Esophagus muscularis mucosa (tissue), 4 donors: ENCODE results near the gene RNASET2. TPM values are rescaled to one million over a fixed set of nuclear protein-coding genes. Genes with fewer than 3 reads are reported as not detected.

Experiments
- DNase-seq: peaks from one replicate; pipeline ENCODE4 v3.0.0-alpha.2; 2017; ENCODE audit errors: extremely low spot score
- H3K27ac ChIP-seq, 4 donors: fragments of 200-600 bp; sonication (generic); replicated peaks in 1 of 4; 1 replicate in 3 of 4; 2 replicates in 1 of 4; pipeline ENCODE4 v1.5.1; 2016 to 2019; ENCODE audit warnings: mild to moderate bottlenecking in 1 of 4
- H3K27me3 ChIP-seq, 4 donors: fragments of 200-600 bp; sonication (generic); one replicate each; pipeline versions ENCODE4 v1.5.1 to v1.6.0; 2016 to 2019
- H3K36me3 ChIP-seq, 4 donors: fragments of 200-600 bp; sonication (generic); one replicate each; pipeline ENCODE4 v1.5.1; 2016 to 2019
- H3K4me1 ChIP-seq, 4 donors: fragments of 200-600 bp; sonication (generic); one replicate each; pipeline ENCODE4 v1.5.1; 2016 to 2019
- H3K4me3 ChIP-seq, 4 donors: fragments of 200-600 bp; sonication (generic); 1 replicate in 2 of 4; 2 replicates in 2 of 4; pipeline ENCODE4 v1.5.1; 2016 to 2019; ENCODE audit warnings: mild to moderate bottlenecking in 4 of 4, moderate library complexity in 1 of 4
- H3K9me3 ChIP-seq, 4 donors: fragments of 200-600 bp; sonication (generic); 1 replicate in 3 of 4; 2 replicates in 1 of 4; pipeline ENCODE4 v1.5.1; 2016 to 2019
- EP300 ChIP-seq: sonication (generic); formaldehyde crosslinking; IDR thresholded peaks from one replicate; pipeline ENCODE4 v1.6.1; 2017; ENCODE audit warnings: antibody characterized with exemption
- POLR2A ChIP-seq: fragments of 450-650 bp; IDR thresholded peaks from one replicate; pipeline ENCODE4 v1.6.1; 2017; ENCODE audit warnings: antibody characterized with exemption, moderate library complexity, mild to moderate bottlenecking, low read depth
- POLR2AphosphoS5 ChIP-seq, 2 donors: sonication (generic); formaldehyde crosslinking; IDR thresholded peaks; one replicate each; pipeline ENCODE4 v1.6.1; 2017; ENCODE audit warnings: antibody characterized with exemption in 2 of 2
- WGBS: methylation state at CpG from one replicate; pipeline ENCODE4 v1.1.5; 2018; 5-methylcytosine and 5-hydroxymethylcytosine counted together
- intact Hi-C: fragments of 100-400 bp; cut with DNase I; formaldehyde crosslinking; loops from one replicate; pipeline ENCODE4 v1.15.1; 2023
- total RNA-seq, 4 donors: library from RNA; depleted of rRNA; stranded (reverse); fragments of >200 nt; gene quantifications; one replicate each; pipeline versions ENCODE4 v1.1.0 to v1.2.1, GENCODE V29; 2016
- TF ChIP-seq, protein P1 (sequence below), 3 experiments: fragments of 200-600 bp in 2 of 3; fragments of 450-650 bp in 1 of 3; sonication (generic) in 2 of 3; IDR thresholded peaks; one replicate each; pipeline ENCODE4 v1.5.1; 2017 to 2019; ENCODE audit warnings: antibody characterized with exemption in 3 of 3, mild to moderate bottlenecking in 2 of 3, moderate library complexity in 1 of 3

The RNASET2 gene
- total RNA-seq, 4 donors from 2014 or later, result 24.1 to 54.5 (median 30.4) TPM

DNA sequence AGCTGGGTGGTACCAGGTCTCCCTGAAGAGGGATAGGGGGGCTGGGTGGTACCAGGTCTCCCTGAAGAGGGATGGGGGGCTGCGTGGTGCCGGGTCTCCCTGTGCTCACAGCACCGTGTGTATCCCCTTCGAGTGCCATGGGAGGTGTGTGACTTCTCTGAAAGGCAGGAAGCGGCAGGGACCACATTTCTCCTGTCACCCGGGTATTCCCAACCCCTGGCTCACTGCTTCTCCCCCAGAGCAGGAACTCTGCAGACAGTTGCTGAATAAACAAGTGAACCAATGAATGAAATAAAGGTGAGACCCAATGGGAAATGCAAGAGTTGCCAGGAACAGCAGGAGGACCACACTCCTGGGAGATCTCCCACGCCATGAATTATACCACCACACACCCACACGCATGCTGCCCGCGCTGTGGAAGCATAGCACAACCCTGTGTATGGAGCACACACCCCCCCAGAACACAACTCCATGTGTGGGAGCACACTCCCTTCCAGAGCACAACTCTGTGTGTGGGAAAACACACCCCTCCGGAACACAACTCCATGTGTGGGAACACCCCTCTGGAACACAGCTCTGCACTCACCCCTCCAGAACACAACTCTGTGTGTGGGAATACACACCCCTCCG is 50.7 kb downstream of the RNASET2 start:
- Histone ChIP-seq H3K27me3 (peaks cover 0 to 3% (median 0%) of the 10 kb centered on the region in 4 donors), H3K4me1 (peaks cover 0 to 8% (median 3%) of the 10 kb centered on the region in 4 donors), H3K36me3 (no peaks in the 10 kb centered on the region), H3K27ac (no peak overlapping the region), H3K4me3 (no peak overlapping the region), H3K9me3 (no peaks in the 10 kb centered on the region)
- intact Hi-C loops, result no loop called here
- DNase-seq, result peak; percentile 74
- TF ChIP-seq, protein P1, sequence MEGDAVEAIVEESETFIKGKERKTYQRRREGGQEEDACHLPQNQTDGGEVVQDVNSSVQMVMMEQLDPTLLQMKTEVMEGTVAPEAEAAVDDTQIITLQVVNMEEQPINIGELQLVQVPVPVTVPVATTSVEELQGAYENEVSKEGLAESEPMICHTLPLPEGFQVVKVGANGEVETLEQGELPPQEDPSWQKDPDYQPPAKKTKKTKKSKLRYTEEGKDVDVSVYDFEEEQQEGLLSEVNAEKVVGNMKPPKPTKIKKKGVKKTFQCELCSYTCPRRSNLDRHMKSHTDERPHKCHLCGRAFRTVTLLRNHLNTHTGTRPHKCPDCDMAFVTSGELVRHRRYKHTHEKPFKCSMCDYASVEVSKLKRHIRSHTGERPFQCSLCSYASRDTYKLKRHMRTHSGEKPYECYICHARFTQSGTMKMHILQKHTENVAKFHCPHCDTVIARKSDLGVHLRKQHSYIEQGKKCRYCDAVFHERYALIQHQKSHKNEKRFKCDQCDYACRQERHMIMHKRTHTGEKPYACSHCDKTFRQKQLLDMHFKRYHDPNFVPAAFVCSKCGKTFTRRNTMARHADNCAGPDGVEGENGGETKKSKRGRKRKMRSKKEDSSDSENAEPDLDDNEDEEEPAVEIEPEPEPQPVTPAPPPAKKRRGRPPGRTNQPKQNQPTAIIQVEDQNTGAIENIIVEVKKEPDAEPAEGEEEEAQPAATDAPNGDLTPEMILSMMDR (IDR thresholded peaks at IDR 0.05), result no peak
- no peak for TF ChIP-seq EP300
- WGBS, result 90% methylated on average over 12 of the region's 12 CpGs

DNA sequence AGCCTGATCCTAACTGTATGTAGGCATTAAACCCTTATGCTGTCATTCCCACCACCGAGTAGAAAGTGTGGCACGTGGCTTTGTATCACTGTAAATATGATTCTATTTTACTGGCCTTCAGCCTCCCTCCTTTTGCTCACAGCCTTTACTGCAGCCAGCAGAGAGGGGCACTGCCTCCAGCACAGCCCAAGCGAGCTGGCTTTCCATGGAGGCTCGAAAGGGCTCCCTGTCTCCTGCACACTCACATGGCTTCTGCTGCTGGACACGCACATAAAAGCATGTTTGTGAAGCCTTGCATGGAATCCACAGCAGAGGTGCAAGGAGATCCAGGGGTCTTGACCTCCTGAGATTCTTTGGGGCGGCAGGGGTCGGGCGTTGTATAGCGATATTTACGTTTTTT is 51.3 kb downstream of the RNASET2 start:
- Histone ChIP-seq H3K4me3 (no peak overlapping the region), H3K4me1 (peaks cover 0 to 8% (median 3%) of the 10 kb centered on the region in 4 donors), H3K36me3 (no peaks in the 10 kb centered on the region), H3K9me3 (no peaks in the 10 kb centered on the region), H3K27me3 (peaks cover 0 to 3% (median 0%) of the 10 kb centered on the region in 4 donors), H3K27ac (no peak overlapping the region)
- no peak for TF ChIP-seq EP300
- WGBS, result 89% methylated on average over 10 of the region's 10 CpGs
- intact Hi-C loops, result no loop called here
- DNase-seq, result peak; percentile 42

DNA sequence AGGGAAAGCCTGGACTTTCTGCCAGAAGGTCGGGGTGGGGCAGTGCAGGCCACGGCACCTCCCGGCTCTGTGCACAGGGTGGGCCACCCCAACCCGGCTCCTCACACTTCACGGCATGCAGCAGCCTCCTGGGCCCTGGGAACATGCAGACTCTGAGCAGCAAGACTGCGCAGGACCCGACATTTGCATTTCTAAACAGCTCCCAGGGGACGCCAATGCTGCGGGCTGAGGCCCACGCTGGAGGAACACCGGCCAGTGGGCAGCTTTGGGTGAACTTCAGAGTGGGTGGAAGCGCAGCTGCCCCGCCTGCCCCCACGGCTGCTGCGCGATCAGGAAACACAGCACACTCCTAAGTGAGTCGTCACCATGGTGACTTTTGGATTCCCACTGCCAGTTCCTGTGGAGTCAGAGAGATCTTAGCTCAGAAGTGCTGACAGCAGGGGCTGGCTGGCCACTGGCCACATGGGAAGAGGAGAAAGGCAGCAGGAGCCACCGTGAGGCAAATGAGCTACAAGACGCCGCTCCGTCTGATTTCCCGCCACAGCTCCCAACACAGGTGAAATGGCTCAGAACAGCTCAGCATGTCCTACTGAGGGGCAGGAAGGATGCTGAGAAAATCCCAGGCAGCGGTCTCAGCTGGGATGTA is 52.1 kb downstream of the RNASET2 start:
- peaks cover 0 to 3% (median 0%) of the 10 kb centered on the region in 4 donors for H3K27me3 ChIP-seq
- TF ChIP-seq EP300 (no peak), POLR2AphosphoS5 (IDR thresholded peaks at IDR 0.05) (no peak), POLR2A (no peak)
- TF ChIP-seq, protein P1 (IDR thresholded peaks at IDR 0.05), result no peak
- no peaks in the 10 kb centered on the region for H3K36me3 ChIP-seq
- 47% methylated on average over 9 of the region's 23 CpGs for WGBS
- intact Hi-C loops, result no loop called here
- peak; percentile 87 for DNase-seq
- no peaks in the 10 kb centered on the region for H3K9me3 ChIP-seq
- H3K27ac ChIP-seq, result no peak overlapping the region
- H3K4me1 ChIP-seq, result peaks cover 0 to 8% (median 3%) of the 10 kb centered on the region in 4 donors
- H3K4me3 ChIP-seq, result no peak overlapping the region

DNA sequence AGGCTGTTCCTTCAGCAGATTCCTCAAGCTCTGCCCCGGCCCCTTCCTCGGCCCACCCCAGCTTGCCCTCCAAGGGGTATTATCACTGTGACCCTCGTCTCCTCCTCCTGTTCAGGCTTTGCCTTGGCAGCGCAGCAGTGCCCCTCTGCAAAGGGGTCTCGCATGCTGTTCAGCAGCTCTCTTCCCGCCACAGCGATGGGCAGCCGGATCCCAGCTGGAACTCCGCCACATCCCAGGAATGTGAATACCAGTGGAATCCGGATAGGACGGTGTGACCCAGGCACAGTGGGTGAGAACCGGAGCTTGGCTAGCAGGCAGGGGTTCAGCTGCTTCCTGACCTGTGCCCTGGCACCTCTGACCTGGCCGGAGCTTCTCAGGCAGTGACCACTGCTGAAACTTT is 52.9 kb downstream of the RNASET2 start:
- Histone ChIP-seq H3K27ac (no peak overlapping the region), H3K4me3 (no peak overlapping the region), H3K27me3 (peaks cover 0 to 3% (median 0%) of the 10 kb centered on the region in 4 donors), H3K9me3 (no peaks in the 10 kb centered on the region), H3K36me3 (no peaks in the 10 kb centered on the region), H3K4me1 (peaks cover 0 to 8% (median 3%) of the 10 kb centered on the region in 4 donors)
- WGBS, result 93% methylated on average over 10 of the region's 13 CpGs
- peak; percentile 89 for DNase-seq
- TF ChIP-seq POLR2A, result no peak
- no peak for TF ChIP-seq EP300
- TF ChIP-seq POLR2AphosphoS5 (IDR thresholded peaks at IDR 0.05), result no peak
- TF ChIP-seq, protein P1 (IDR thresholded peaks at IDR 0.05), result no peak
- intact Hi-C loops, result no loop called here

DNA sequence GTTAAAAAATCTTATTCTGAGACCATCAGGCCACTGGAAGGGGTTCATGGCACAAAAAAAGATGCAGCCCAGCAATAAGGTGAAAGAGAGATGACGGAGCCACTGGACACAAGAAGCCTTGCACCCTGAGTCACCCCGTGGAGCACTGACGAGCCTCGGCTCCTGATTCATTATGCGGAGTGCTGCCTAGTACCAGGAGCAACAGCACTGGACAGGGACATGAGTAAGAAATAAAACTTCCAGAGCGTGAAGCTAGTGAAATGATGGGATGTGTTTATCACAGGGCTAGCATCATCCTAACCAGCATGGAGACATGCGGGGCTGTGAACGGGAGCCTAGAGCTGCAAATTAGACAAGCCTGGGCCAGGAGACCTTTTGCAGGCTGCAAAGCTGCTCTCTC is 53.3 kb downstream of the RNASET2 start:
- H3K36me3 ChIP-seq, result no peaks in the 10 kb centered on the region
- 91% methylated on average over 8 of the region's 8 CpGs for WGBS
- no peak overlapping the region for H3K4me3 ChIP-seq
- peak; percentile 70 for DNase-seq
- TF ChIP-seq, protein P1 (IDR thresholded peaks at IDR 0.05), result no peak
- TF ChIP-seq POLR2AphosphoS5 (IDR thresholded peaks at IDR 0.05) (no peak), POLR2A (no peak), EP300 (no peak)
- peaks cover 0 to 3% (median 0%) of the 10 kb centered on the region in 4 donors for H3K27me3 ChIP-seq
- H3K9me3 ChIP-seq, result no peaks in the 10 kb centered on the region
- intact Hi-C loops, result no loop called here
- H3K4me1 ChIP-seq, result peaks cover 0 to 8% (median 3%) of the 10 kb centered on the region in 4 donors
- no peak overlapping the region for H3K27ac ChIP-seq
